HG03064 (cell line): Measurements from ENCODE around the gene LHFPL3.

Source experiments
- ATAC-seq: cut with Tn5 transposase; IDR thresholded peaks from one replicate; pipeline ENCODE4 v1.9.1; 2021; ENCODE audit warnings: low read depth; ENCODE audit not compliant: unreplicated experiment

Gene LHFPL3

GRCh38 chr7:104950006-104950405 is 621.6 kb downstream of the LHFPL3 start:
- ATAC-seq, result no peak

GRCh38 chr7:104950754-104951153 is 622.4 kb downstream of the LHFPL3 start:
- no peak for ATAC-seq

- no peak for ATAC-seq
Measured at GRCh38 chr7:104951546-104951945, 623.1 kb downstream of the LHFPL3 start.

GRCh38 chr7:104955276-104955675 is 626.9 kb downstream of the LHFPL3 start:
- ATAC-seq, result no peak
